ENCODE measurements around the gene HMHB1. TPM values are rescaled to one million over a fixed set of nuclear protein-coding genes. Genes with fewer than 3 reads are reported as not detected.

Gene HMHB1
- total RNA-seq, 1 donor from 2014 or later: not detected

DNA sequence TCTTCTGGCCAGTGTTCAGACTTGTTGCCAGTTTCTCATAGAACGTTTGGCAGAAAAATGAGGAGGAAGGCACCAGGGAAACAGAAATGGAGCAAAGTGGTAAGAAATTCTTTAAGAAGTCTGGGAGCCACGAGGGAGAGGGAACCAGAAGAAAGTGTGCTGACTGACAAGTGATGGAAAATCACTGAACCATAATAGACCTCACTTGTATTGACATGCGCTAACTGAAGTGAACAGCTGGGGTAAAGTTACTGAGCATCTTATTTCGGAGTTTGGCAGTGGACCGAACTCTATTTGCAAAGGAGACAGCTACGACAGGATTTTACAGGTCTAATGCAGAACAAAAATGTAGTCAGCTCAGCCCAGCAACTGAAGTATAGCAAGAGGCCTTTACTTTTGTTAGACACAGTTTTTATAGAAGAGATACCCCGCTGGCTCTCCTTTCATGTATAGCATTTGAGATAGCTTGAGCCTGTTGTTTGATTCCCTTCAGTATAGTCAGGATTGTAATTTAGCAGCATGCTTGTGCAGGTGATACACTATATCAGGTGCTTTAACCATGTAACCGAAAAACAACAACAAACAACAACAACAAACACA is 53.6 kb downstream of the HMHB1 start:
- DNase-seq (ENCODE audit: low spot score): no peak
